ENCODE data around the gene MARK1. TPM values are rescaled to one million over a fixed set of nuclear protein-coding genes. Genes with fewer than 3 reads are reported as not detected.

MARK1 gene
- total RNA-seq, 1 experiment from 2014 or later: 17.8 TPM

- Histone ChIP-seq H3K23ac (ENCODE audit: insufficient read length, low read depth, low read length) (no peak within 1 kb of the TSS), H3K18ac (ENCODE audit: insufficient read length, low read depth, low read length) (peak within 1 kb of the TSS; percentile 31), H4K20me1 (ENCODE audit: control insufficient read depth, insufficient read depth, insufficient read length) (no peaks in the 10 kb centered on the region), H4K8ac (replicated peaks; ENCODE audit: insufficient read length, low read depth, low read length) (no peak within 1 kb of the TSS), H3K56ac (ENCODE audit: insufficient read length, low read depth, low read length) (no peak within 1 kb of the TSS), H4K5ac (ENCODE audit: insufficient read length, low read depth, low read length) (no peak within 1 kb of the TSS), H2BK5ac (ENCODE audit: insufficient read length, low read length) (no peak within 1 kb of the TSS), H2BK120ac (ENCODE audit: low read depth, low read length, poor library complexity, severe bottlenecking) (no peak within 1 kb of the TSS), H2AK5ac (ENCODE audit: insufficient read length, low read length) (no peak within 1 kb of the TSS), H3K4me2 (ENCODE audit: insufficient read depth, insufficient read length, low read length) (peak within 1 kb of the TSS; percentile 82), H3K79me1 (ENCODE audit: insufficient read depth, low read depth, low read length, poor library complexity, severe bottlenecking) (no peaks in the 10 kb centered on the region), H3K27ac (ENCODE audit: insufficient read length, low read depth, low read length) (no peak within 1 kb of the TSS), H3K4me1 (ENCODE audit: insufficient read depth, low read length) (no peaks in the 10 kb centered on the region), H3T11ph (ENCODE audit: low read length) (no peak within 1 kb of the TSS), H3K79me2 (ENCODE audit: insufficient read depth, low read length) (no peaks in the 10 kb centered on the region), H2BK12ac (ENCODE audit: insufficient read length, low read depth, low read length) (no peak within 1 kb of the TSS), H2BK15ac (ENCODE audit: low read depth, low read length) (no peak within 1 kb of the TSS), H3K9me3 (ENCODE audit: control insufficient read depth, low read depth, low read length) (no peaks in the 10 kb centered on the region), H3K14ac (ENCODE audit: insufficient read depth, low read length) (0 out of 2 replicates have a peak within 1 kb of the TSS, but pooled peaks have one; percentile 17), H2BK20ac (ENCODE audit: low read depth, low read length, poor library complexity, severe bottlenecking) (no peak within 1 kb of the TSS), H3K23me2 (ENCODE audit: insufficient read length, low read depth, low read length, poor library complexity, severe bottlenecking) (peaks cover 10% of the 10 kb centered on the region), H4K91ac (ENCODE audit: insufficient read length, low read depth, low read length) (no peak within 1 kb of the TSS), H2AFZ (ENCODE audit: low read length) (peak within 1 kb of the TSS; percentile 32), H3K4ac (ENCODE audit: low read depth, low read length) (no peak within 1 kb of the TSS), H3K27me3 (ENCODE audit: insufficient read depth, low read length) (peaks cover 8% of the 10 kb centered on the region), H3K9ac (ENCODE audit: extremely low read depth, insufficient read length, low read length) (no peak within 1 kb of the TSS)
- H3K9me3 Mint-ChIP-seq: no peaks in the 10 kb centered on the region
- DNase-seq: peak; percentile 87
- peak; percentile 100 for TF ChIP-seq CTCF (conservative IDR thresholded peaks at IDR 0.05)
- no peaks in the 10 kb centered on the region for H3K36me3 Mint-ChIP-seq (ENCODE audit: insufficient read depth in 1 of 3, low read depth in 3 of 3)
- peaks cover 15 to 17% of the 10 kb centered on the region in 2 experiments for H3K4me1 Mint-ChIP-seq
- WGBS (ENCODE audit: extremely low coverage, insufficient read length, low lambda C conversion rate): no CpG with 5 or more reads among the region's 96 CpGs
- no peak within 1 kb of the TSS; a peak in 1 of 7 replicates for H3K27ac Mint-ChIP-seq
- H3K4me3 Mint-ChIP-seq: peak within 1 kb of the TSS; percentile 89 to 93
- H3K27me3 Mint-ChIP-seq (ENCODE audit: low read depth): peaks cover 41% of the 10 kb centered on the region
Measured at GRCh38 chr1:220690140-220691052, 162.5 kb downstream of the MARK1 start, which contains the start of gene C1orf115. Gene C1orf115, plus strand, starts transcription at chr1:220690363. Its CDS starts 40 bp downstream, at chr1:220690403.
